Measurements from ENCODE around the gene SUPT4H1.
"Not testable (repeated sequence)": the region's sequence is repeated elsewhere in the genome, so short reads cannot be mapped to it uniquely, and the experiment has no call there.

Gene SUPT4H1

GRCh38 chr17:58343131-58343530 lies 8.9 kb downstream of the SUPT4H1 start:
- in situ Hi-C loops (cut with MboI; ENCODE audit: low sequenced_read_pairs), result no loop called here

DNA sequence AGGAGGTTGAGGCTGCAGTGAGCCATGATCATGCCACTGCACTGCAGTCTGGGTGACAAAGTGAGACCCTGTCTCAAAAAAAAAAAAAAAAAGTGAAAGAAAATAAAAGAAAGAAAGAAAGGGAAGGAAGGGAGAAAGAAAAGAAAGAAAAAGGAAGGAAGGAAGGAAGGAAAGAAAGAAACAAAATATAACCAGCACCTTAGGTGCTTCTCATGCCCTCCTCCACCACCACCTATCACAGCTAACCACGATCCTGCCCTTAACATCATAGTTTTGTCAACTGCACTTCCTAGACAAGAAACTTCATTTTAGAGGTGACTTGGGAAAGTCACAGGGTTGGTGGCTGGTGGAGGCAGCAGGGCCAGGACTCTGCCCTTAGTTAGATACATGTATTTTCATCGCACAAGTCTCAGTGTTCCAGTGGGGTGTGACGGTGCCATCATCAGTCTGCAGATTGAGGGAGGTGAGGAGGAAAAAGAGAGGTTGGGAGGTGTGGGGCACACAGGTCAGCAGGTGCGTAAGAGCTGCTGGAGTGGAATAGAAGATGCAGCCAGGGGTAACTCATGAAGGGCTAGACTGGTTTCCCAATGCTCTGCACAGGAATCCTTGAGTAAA lies 10.0 kb downstream of the SUPT4H1 start:
- in situ Hi-C loops (cut with MboI; ENCODE audit: low sequenced_read_pairs), result no loop called here

DNA sequence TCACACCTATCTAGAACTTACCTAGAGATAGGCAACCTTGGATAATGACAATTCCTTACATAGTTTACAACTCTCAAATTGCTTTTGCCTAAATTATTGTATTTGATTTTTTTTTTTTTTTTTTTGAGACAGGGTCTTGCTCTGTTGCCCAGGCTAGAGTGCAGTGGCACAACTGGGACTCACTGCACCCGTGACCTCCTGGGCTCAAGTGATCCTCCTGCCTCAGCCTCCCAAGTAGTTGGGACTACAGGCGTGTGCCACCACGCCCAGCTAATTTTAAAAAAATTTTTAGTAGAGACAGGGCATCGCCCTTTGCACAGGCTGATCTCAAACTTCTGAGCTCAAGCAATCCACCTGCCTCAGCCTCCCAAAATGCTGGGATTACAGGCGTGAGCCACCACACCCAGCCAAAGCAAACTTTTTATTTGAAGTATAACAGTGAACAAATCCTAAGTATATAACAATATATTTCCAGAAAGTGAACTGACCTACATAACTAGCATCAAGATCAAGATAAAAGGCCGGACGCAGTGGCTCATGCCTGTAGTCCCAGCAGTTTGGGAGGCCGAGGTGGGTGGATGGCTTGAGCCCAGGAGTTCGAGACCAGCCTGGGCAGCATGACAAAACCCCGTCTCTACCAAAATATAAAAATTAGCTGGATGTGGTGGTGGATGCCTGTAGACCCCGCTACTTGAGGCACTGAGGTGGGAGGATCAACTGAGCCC lies 10.7 kb downstream of the SUPT4H1 start:
- in situ Hi-C loops (cut with MboI; ENCODE audit: low sequenced_read_pairs), result not testable (repeated sequence)

DNA sequence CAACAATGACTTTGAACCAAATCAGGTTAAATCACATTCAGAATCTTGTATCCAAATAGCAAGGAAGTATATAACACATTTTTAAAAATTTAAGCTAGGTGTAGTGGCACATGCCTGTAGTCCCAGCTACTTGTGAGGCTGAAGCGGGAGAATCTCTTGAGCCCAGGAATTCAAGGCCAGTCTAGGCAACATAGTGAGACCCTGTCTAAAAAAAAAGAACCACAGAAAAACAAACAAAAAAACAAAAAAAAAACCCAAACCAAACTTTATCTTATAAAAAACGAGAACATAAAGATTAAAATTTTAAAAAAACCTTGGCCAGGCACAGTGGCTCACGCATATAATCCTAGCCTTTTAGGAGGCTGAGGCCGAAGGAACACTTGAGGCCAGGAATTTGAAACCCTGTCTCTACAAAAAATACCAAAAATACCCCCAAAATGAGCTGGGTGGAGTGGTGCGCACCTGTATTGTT lies 11.6 kb downstream of the SUPT4H1 start:
- in situ Hi-C loops (cut with MboI; ENCODE audit: low sequenced_read_pairs), result no loop called here

GRCh38 chr17:58339755-58340404 lies 12.1 kb downstream of the SUPT4H1 start:
- in situ Hi-C loops (cut with MboI; ENCODE audit: low sequenced_read_pairs), result no loop called here

GRCh38 chr17:58338841-58339754 lies 12.9 kb downstream of the SUPT4H1 start:
- in situ Hi-C loops (cut with MboI; ENCODE audit: low sequenced_read_pairs), result no loop called here

- in situ Hi-C loops (cut with MboI; ENCODE audit: low sequenced_read_pairs), result no loop called here
Observed at GRCh38 chr17:58338454-58338840, 13.6 kb downstream of the SUPT4H1 start.

DNA sequence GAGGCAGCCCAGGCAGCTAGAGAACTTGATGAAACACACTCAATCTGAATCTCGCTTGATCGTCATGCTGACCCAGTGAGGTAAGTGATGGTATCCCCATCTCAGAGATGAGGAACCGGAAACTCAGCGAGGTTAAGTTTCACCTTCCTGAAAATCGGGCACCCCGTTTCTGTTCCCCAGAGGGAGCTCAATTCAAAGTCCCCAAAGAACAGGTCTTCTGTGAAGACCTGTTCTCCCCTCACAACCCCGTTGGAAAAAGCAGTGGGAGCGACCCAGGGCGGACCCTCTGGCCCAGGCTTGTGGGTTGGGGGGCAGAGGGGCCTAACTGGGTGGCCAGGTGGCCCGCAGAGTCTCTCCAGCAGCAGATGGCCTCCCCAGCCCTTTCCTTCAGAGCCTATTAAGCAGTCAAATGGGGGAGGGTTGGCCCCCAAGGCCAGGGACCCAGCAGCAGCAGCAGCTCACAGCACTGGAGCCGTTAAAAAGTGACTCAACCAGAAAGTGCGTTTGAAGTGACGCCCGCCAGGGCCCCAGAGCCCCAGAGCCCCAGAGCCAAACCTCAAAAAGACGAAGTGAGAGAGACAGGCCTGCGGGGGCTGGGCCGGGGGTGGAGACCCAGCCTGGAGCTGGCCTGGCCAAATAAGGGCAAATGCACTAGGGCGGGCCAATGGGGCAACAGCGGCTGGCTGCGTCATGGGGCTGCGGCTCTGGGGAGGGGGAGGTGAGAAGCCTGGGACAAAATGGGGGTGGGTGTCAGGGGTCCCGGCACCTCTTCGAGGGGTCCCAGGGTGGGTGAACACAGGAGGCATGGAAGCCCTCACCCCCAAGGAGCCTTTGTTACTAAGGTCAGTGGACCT lies 14.2 kb downstream of the SUPT4H1 start:
- in situ Hi-C loops (cut with MboI; ENCODE audit: low sequenced_read_pairs), result no loop called here

- in situ Hi-C loops (cut with MboI; ENCODE audit: low sequenced_read_pairs), result no loop called here
Observed at GRCh38 chr17:58337210-58337599, 14.8 kb downstream of the SUPT4H1 start.

- in situ Hi-C loops (cut with MboI; ENCODE audit: low sequenced_read_pairs), result no loop called here
Observed at GRCh38 chr17:58336456-58337209, 15.4 kb downstream of the SUPT4H1 start.

- in situ Hi-C loops (cut with MboI; ENCODE audit: low sequenced_read_pairs), result no loop called here
Observed at GRCh38 chr17:58335779-58336455, 16.1 kb downstream of the SUPT4H1 start.

- in situ Hi-C loops (cut with MboI; ENCODE audit: low sequenced_read_pairs), result no loop called here
Observed at GRCh38 chr17:58335061-58335731, 16.8 kb downstream of the SUPT4H1 start.

DNA sequence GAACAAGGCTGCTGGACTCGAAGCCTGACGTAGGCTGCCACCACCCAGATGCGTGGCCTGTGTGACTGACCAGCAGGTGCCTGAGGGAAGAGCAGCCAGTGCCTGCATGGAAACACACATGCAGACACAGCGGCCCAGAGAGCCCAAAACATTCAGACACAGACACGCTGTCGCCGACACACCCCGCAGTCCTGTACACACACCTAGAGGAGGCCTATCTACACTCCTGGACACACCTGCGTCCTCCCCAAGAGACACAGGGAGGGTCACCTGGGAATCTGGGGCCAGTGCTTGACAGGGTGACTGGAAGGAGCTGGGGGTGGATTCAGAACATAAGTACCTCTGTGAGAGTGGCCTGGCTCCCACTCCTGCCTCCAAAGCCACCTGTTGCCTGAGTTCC lies 17.3 kb downstream of the SUPT4H1 start:
- in situ Hi-C loops (cut with MboI; ENCODE audit: low sequenced_read_pairs), result no loop called here

DNA sequence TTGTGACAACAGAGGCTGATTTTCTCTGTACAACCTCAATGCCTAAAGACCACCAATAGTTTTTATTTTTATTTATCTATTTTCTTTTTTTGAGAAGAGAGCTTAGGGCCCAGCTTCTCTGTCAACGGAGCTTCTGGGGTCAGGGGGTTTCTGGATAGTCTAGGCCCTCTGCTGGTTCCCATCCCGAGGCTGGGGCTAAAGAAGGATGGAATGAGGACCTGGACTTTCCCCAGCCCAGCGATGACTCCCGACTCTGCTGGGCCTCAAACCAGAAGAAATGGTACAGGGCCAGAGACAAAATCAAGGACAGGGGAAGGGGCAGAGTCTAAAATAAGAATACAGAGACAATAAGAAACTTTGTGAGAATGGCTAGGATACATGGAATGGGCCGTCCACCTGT lies 17.7 kb downstream of the SUPT4H1 start:
- in situ Hi-C loops (cut with MboI; ENCODE audit: low sequenced_read_pairs), result no loop called here

- in situ Hi-C loops (cut with MboI; ENCODE audit: low sequenced_read_pairs), result no loop called here
Observed at GRCh38 chr17:58333736-58334207, 18.2 kb downstream of the SUPT4H1 start.

DNA sequence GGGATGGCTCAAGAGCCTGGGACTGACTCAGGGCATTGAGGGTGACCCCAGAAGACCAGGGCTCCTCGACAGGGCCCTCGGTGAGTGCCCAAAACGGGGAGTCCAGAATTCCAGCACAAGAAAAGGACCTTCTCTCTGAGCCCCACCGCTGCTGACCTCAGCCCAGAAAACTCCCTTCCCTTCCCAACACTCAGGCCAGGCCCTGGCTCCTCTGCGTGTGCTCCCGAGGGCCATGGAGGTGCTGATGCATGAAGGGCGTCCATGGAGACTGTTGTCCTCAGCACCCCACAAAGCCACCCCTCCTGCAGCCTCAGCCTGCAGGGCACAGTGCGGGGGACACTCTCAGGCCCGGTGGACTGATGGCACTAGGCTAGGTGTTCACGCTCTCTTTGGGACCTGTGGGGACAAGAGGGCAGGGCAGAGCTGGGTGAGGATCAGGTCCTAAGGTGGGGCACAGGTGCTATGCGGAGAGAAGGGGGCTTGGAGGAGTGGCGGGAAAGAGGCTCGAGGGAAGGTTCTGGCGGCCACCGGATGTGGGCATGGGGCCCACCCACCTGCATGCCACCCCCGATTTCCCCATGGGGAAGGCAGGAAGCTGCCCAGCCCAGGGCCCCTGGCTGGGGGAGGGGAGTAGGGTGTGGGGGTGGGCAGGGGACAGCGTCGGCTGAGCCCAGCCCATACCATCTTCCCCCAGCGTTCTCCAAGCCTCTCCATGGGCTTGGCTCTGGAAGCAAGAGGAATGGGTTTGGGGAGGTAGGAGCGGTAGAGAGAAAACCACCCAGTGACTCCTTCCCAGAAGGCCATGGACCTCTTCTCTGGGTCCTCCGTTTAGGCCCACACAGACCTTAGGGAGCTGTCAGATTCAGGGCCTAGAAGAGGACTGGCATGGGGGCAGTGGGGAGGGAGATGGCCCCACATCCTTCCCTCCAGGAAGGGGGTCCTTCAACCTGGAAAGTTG lies 18.9 kb downstream of the SUPT4H1 start:
- in situ Hi-C loops (cut with MboI; ENCODE audit: low sequenced_read_pairs), result no loop called here

Data from HL-60/S4 (cell line).